Upper lobe of left lung (tissue), 6 donors: ENCODE measurements around the gene DOCK4. TPM values are rescaled to one million over a fixed set of nuclear protein-coding genes. Genes with fewer than 3 reads are reported as not detected.

Experiments used
- ATAC-seq, 2 donors: fragments of 200-7000 bp; cut with Tn5 transposase; one replicate each; pipeline ENCODE4 v1.9.1; 2022; ENCODE audit warnings: mild to moderate bottlenecking in 2 of 2, moderate library complexity in 2 of 2; ENCODE audit not compliant: low FRiP score in 2 of 2
- DNase-seq, 2 donors: peaks; one replicate each; pipeline ENCODE4 v3.0.0-alpha.2; 2019 to 2020
- H3K27ac ChIP-seq, 4 donors: fragments of 200-600 bp; sonication (generic); one replicate each; pipeline ENCODE4 v1.5.1; 2016 to 2019
- H3K27me3 ChIP-seq, 4 donors: fragments of 200-600 bp; sonication (generic); one replicate each; pipeline ENCODE4 v1.5.1; 2017 to 2019
- H3K36me3 ChIP-seq, 4 donors: fragments of 200-600 bp; sonication (generic); one replicate each; pipeline ENCODE4 v1.5.1; 2016 to 2019
- H3K4me1 ChIP-seq, 4 donors: fragments of 200-600 bp; sonication (generic); one replicate each; pipeline ENCODE4 v1.5.1; 2018 to 2019
- H3K4me3 ChIP-seq, 4 donors: fragments of 200-600 bp; sonication (generic); one replicate each; pipeline ENCODE4 v1.5.1; 2017 to 2019; ENCODE audit warnings: mild to moderate bottlenecking in 2 of 4, moderate library complexity in 1 of 4
- H3K9me3 ChIP-seq, 4 donors: fragments of 200-600 bp; sonication (generic); one replicate each; pipeline ENCODE4 v1.5.1; 2018 to 2019
- EP300 ChIP-seq, 4 donors: sonication (generic); formaldehyde crosslinking; IDR thresholded peaks; one replicate each; pipeline ENCODE4 v1.5.1; 2017; ENCODE audit warnings: antibody characterized with exemption in 4 of 4, control low read depth in 2 of 4
- POLR2A ChIP-seq, 4 donors: fragments of 450-650 bp; IDR thresholded peaks; one replicate each; pipeline ENCODE4 v1.5.1; 2016 to 2017; ENCODE audit warnings: antibody characterized with exemption in 4 of 4, mild to moderate bottlenecking in 2 of 4
- POLR2AphosphoS5 ChIP-seq, 2 donors: sonication (generic); formaldehyde crosslinking; IDR thresholded peaks; one replicate each; pipeline ENCODE4 v1.5.1; 2017; ENCODE audit warnings: antibody characterized with exemption in 2 of 2
- WGBS, 2 donors: methylation state at CpG; one replicate each; pipeline ENCODE4 v1.1.5; 2017 to 2018; 5-methylcytosine and 5-hydroxymethylcytosine counted together
- total RNA-seq, 6 donors: library from RNA; depleted of rRNA in 4 of 6; stranded (reverse); fragments of >200 nt in 4 of 6; gene quantifications; one replicate each; pipeline versions ENCODE4 v1.1.0 to v1.2.1, GENCODE V29; 2016 to 2021
- TF ChIP-seq, protein P1 (sequence below), 6 experiments: fragments of 450-650 bp in 4 of 6; fragments of 200-600 bp in 2 of 6; sonication (generic) in 2 of 6; IDR thresholded peaks; one replicate each; pipeline ENCODE4 v1.5.1; 2016 to 2019; ENCODE audit warnings: antibody characterized with exemption in 6 of 6
- donor health status: DM: no; HTN: no; CAD: no; lungs with moderate emphysema.
- donor health status: DM: no; HTN: yes; CAD: no; lungs with severe emphysema.

Gene DOCK4
- total RNA-seq, 6 donors from 2014 or later, result 53.6 to 166 (median 100) TPM

DNA sequence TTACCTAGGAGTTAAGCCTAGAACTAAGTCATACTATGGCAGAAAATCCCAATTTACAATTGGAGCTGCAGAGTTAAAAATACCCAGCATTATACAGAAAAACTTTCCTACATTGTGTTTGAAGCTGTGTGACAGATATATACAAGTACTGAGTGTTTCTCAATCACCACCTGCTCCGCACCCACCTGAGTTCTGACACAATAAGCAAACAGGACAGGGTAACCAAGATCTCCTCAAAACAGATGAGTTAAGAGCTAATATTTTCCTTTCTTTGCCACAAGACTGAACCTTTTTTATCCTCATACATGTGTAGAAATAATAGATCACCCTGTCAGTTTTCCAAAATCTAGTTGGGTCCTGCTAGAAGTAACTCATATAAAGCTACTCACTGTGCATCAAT, 186.3 kb downstream of the DOCK4 start:
- Histone ChIP-seq H3K9me3 (no peaks in the 10 kb centered on the region), H3K4me3 (no peak overlapping the region), H3K36me3 (no peaks in the 10 kb centered on the region), H3K27me3 (no peaks in the 10 kb centered on the region), H3K27ac (peak overlapping the region in 1 of 4 donors; percentile 60), H3K4me1 (peaks cover 23 to 36% (median 29%) of the 10 kb centered on the region in 4 donors)
- ATAC-seq (no peak), DNase-seq (peak in 1 of 2 donors; percentile 37)
- TF ChIP-seq POLR2A (IDR thresholded peaks at IDR 0.05), result no peak
- TF ChIP-seq, protein P1, sequence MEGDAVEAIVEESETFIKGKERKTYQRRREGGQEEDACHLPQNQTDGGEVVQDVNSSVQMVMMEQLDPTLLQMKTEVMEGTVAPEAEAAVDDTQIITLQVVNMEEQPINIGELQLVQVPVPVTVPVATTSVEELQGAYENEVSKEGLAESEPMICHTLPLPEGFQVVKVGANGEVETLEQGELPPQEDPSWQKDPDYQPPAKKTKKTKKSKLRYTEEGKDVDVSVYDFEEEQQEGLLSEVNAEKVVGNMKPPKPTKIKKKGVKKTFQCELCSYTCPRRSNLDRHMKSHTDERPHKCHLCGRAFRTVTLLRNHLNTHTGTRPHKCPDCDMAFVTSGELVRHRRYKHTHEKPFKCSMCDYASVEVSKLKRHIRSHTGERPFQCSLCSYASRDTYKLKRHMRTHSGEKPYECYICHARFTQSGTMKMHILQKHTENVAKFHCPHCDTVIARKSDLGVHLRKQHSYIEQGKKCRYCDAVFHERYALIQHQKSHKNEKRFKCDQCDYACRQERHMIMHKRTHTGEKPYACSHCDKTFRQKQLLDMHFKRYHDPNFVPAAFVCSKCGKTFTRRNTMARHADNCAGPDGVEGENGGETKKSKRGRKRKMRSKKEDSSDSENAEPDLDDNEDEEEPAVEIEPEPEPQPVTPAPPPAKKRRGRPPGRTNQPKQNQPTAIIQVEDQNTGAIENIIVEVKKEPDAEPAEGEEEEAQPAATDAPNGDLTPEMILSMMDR (IDR thresholded peaks at IDR 0.05), result no peak
- no peak for TF ChIP-seq POLR2AphosphoS5 (IDR thresholded peaks at IDR 0.05)
- TF ChIP-seq EP300 (IDR thresholded peaks at IDR 0.05), result no peak
- WGBS, 2 donors, result 59 to 77% methylated on average over 1 of the region's 1 CpG

DNA sequence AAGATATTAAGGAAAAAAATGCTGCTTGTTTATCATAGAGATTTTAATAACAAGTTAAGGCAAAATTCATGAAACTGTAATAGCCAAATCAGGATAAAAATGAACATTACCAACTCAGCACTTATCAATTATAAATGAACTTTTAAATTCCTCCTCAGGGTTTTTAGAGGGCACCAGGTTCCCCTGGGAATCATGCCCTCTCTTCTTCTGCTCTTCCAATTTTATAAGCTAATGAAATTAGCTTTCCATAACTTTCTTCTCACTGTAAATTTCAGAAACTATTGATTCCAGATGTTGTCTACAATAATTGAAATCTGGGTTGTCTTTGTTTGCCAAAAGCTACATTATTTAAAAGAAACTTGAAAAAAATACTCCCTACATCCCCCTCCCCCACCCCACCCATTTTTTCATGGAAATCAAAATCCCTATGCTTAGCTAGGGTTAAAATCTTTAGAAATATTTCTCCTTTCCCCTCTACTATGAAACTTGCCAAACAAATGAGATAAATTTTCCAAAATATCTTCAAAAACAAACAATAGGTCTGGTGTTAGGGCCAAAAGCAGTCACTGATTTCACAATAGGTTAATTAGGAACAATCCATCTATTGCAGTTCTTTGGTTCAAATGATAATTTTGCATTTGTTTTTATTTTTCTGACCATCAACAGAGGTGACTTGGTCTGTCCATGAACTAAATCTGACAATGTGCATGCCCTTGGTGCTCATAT, 187.7 kb downstream of the DOCK4 start:
- ATAC-seq (peak in 1 of 2 donors; percentile 38), DNase-seq (no peak)
- Histone ChIP-seq H3K9me3 (no peaks in the 10 kb centered on the region), H3K36me3 (no peaks in the 10 kb centered on the region), H3K27me3 (no peaks in the 10 kb centered on the region), H3K27ac (peak overlapping the region in 1 of 4 donors; percentile 60), H3K4me1 (peaks cover 17 to 35% (median 26%) of the 10 kb centered on the region in 4 donors), H3K4me3 (no peak overlapping the region)
- TF ChIP-seq POLR2A (IDR thresholded peaks at IDR 0.05), result no peak
- no peak for TF ChIP-seq POLR2AphosphoS5 (IDR thresholded peaks at IDR 0.05)
- TF ChIP-seq EP300 (IDR thresholded peaks at IDR 0.05), result no peak
- TF ChIP-seq, protein P1 (IDR thresholded peaks at IDR 0.05), result no peak

DNA sequence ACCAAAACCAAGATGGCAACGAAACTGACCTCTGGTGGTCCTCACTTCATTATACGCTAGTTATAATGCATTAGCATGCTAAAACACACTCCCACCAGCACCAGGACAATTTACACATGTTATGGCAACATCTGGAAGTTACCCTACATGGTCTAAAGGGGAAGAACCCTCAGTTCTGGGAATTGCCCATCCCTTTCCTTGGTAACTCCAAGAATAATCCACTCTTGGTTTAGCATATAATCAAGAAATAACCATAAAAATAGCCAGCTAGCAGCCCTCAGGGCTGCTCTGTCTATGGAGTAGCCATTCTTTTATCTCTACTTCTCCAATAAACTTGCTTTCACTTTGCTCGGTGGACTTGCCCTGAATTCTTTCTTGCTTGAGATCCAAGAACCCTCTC, 191.1 kb downstream of the DOCK4 start:
- no peak overlapping the region for H3K4me3 ChIP-seq

DNA sequence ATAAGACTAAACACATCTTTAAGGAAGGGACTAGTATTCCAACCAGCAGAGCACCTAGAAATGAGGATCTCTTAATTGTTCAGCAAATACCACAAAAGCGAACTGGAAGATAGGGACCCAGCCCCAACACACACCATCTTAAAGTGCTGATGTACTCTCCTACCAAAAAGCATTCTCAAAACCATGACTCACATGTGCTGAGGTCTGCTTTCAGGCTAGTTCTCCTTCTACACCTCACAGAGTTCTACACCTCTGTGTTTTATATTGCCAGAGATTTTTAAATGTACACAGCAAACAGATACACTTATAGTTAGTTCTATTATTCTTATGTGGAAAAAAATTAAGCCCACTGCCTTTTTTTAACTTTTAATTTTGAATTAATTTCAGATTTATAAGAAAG, 191.9 kb downstream of the DOCK4 start:
- ATAC-seq, result no peak
- peaks cover 6 to 33% (median 16%) of the 10 kb centered on the region in 4 donors for H3K4me1 ChIP-seq
- DNase-seq, result no peak
- peak overlapping the region in 1 of 4 donors; percentile 13 for H3K27ac ChIP-seq
- WGBS, 2 donors, result 80 to 100% methylated on average over 1 of the region's 1 CpG
- H3K27me3 ChIP-seq, result no peaks in the 10 kb centered on the region
- no peak overlapping the region for H3K4me3 ChIP-seq
- no peaks in the 10 kb centered on the region for H3K9me3 ChIP-seq
- no peaks in the 10 kb centered on the region for H3K36me3 ChIP-seq
- TF ChIP-seq POLR2AphosphoS5 (IDR thresholded peaks at IDR 0.05), result no peak
- TF ChIP-seq EP300 (IDR thresholded peaks at IDR 0.05), result no peak
- no peak for TF ChIP-seq POLR2A (IDR thresholded peaks at IDR 0.05)
- TF ChIP-seq, protein P1 (IDR thresholded peaks at IDR 0.05), result no peak

More for the DNA sequence above, 191.1 kb downstream of the DOCK4 start:
- TF ChIP-seq EP300 (IDR thresholded peaks at IDR 0.05) (no peak), POLR2AphosphoS5 (IDR thresholded peaks at IDR 0.05) (no peak)
- TF ChIP-seq, protein P1 (IDR thresholded peaks at IDR 0.05), result no peak
- Histone ChIP-seq H3K4me1 (peaks cover 10 to 34% (median 19%) of the 10 kb centered on the region in 4 donors), H3K27ac (peak overlapping the region in 1 of 4 donors; percentile 28), H3K36me3 (no peaks in the 10 kb centered on the region), H3K9me3 (no peaks in the 10 kb centered on the region), H3K27me3 (no peaks in the 10 kb centered on the region)
- DNase-seq (no peak), ATAC-seq (no peak)
- WGBS, 2 donors, result 91 to 92% methylated on average over 3 of the region's 3 CpGs

DNA sequence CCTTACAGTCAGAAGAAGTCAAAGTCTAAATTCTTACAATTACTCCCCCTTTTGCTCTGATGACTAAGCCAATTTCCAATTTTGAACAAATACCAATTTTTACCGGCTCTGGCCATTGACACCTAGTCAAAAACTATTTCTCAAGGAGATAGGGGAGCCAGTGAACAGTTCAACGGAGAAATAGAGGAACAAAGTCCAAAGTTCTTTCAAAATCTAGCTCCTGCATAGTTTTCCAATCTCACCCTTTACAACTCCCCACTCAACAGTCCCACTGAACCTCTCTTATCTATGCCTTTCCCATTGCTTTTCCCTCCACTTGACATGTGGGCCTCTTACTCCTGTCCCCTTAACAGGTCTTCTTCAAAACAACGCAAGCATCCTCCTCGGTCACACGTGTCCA, 192.9 kb downstream of the DOCK4 start:
- Histone ChIP-seq H3K9me3 (no peaks in the 10 kb centered on the region), H3K27me3 (no peaks in the 10 kb centered on the region), H3K4me3 (no peak overlapping the region), H3K27ac (peak overlapping the region in 1 of 4 donors; percentile 43), H3K4me1 (peaks cover 6 to 27% (median 12%) of the 10 kb centered on the region in 4 donors), H3K36me3 (no peaks in the 10 kb centered on the region)
- 93 to 96% methylated on average over 5 of the region's 5 CpGs for WGBS, 2 donors
- DNase-seq (no peak), ATAC-seq (no peak)
- TF ChIP-seq POLR2AphosphoS5 (IDR thresholded peaks at IDR 0.05) (no peak), EP300 (IDR thresholded peaks at IDR 0.05) (no peak), POLR2A (IDR thresholded peaks at IDR 0.05) (no peak)
- TF ChIP-seq, protein P1 (IDR thresholded peaks at IDR 0.05), result no peak
